Gastroesophageal sphincter (tissue), 3 donors: ENCODE results near the gene TTC7B.
A peak's percentile ranks its signal among the peaks of the same experiment; 100 is the strongest.

ENCODE experiments used
- EP300 ChIP-seq: sonication (generic); formaldehyde crosslinking; IDR thresholded peaks from one replicate; pipeline ENCODE4 v1.6.1; 2017; ENCODE audit warnings: antibody characterized with exemption, mild to moderate bottlenecking
- TF ChIP-seq, protein P1 (sequence below), 4 experiments: fragments of 200-600 bp in 2 of 4; fragments of 450-650 bp in 2 of 4; sonication (generic) in 1 of 4; IDR thresholded peaks; one replicate each; pipeline ENCODE4 v1.5.1; 2017 to 2019; ENCODE audit warnings: antibody characterized with exemption in 4 of 4, mild to moderate bottlenecking in 2 of 4, moderate library complexity in 2 of 4

DNA sequence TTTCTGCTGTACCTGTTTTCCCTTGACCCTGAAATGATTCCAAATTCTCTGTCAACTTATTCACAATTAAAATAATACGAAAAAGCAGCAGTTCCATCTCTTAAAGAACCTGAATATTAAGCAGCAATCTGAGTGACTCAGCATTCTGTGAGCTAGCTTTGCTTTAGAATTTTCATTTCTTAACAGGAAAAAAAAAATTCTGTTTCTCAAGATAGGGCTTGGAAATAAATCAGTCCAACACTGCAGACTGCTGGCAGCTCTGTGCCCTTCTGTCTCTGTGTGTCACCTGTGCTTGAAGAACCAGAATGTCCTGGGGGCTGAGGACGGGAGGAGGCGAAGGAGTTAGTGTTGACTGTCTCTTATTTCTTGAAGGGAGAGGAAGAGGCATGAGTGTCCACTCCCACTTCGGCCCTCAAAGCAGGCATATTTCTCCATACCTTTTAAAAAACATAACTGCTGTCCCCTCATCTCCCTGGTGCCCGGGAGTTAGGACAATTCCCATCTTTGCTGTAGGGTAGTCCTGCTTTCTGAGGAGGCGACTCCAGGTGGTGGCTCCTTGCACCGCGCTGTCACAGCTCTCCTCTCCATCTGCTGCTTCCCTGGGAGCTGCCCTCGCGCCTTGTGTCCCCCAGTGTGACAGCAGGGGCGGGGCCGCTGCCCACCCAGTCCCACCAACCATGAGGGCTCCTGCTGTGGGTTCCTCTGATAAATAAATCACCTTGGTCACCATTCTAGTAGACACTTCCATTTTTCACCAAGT is 216.3 kb downstream of the TTC7B start:
- TF ChIP-seq, protein P1, sequence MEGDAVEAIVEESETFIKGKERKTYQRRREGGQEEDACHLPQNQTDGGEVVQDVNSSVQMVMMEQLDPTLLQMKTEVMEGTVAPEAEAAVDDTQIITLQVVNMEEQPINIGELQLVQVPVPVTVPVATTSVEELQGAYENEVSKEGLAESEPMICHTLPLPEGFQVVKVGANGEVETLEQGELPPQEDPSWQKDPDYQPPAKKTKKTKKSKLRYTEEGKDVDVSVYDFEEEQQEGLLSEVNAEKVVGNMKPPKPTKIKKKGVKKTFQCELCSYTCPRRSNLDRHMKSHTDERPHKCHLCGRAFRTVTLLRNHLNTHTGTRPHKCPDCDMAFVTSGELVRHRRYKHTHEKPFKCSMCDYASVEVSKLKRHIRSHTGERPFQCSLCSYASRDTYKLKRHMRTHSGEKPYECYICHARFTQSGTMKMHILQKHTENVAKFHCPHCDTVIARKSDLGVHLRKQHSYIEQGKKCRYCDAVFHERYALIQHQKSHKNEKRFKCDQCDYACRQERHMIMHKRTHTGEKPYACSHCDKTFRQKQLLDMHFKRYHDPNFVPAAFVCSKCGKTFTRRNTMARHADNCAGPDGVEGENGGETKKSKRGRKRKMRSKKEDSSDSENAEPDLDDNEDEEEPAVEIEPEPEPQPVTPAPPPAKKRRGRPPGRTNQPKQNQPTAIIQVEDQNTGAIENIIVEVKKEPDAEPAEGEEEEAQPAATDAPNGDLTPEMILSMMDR (IDR thresholded peaks at IDR 0.05): peak in 3 of 4 experiments; percentile 40 to 69 (median 43)
- TF ChIP-seq EP300: no peak
